Ovary (tissue), 3 donors: ENCODE results near the gene PRELID1.

ENCODE experiments used
- EP300 ChIP-seq: sonication (generic); formaldehyde crosslinking; IDR thresholded peaks from one replicate; pipeline ENCODE4 v1.6.1; 2017; ENCODE audit warnings: antibody characterized with exemption
- POLR2A ChIP-seq: fragments of 450-650 bp; IDR thresholded peaks from one replicate; pipeline ENCODE4 v1.6.1; 2017; ENCODE audit warnings: antibody characterized with exemption, mild to moderate bottlenecking, moderate library complexity
- TF ChIP-seq, protein P1 (sequence below), 3 donors: fragments of 450-650 bp in 2 of 3; fragments of 200-600 bp in 1 of 3; IDR thresholded peaks; one replicate each; pipeline versions ENCODE4 v1.5.1 to v1.8.0; 2016 to 2022; ENCODE audit warnings: antibody characterized with exemption in 3 of 3, mild to moderate bottlenecking in 1 of 3
- donor health status: DM: no; HTN: no; CAD: no.

DNA sequence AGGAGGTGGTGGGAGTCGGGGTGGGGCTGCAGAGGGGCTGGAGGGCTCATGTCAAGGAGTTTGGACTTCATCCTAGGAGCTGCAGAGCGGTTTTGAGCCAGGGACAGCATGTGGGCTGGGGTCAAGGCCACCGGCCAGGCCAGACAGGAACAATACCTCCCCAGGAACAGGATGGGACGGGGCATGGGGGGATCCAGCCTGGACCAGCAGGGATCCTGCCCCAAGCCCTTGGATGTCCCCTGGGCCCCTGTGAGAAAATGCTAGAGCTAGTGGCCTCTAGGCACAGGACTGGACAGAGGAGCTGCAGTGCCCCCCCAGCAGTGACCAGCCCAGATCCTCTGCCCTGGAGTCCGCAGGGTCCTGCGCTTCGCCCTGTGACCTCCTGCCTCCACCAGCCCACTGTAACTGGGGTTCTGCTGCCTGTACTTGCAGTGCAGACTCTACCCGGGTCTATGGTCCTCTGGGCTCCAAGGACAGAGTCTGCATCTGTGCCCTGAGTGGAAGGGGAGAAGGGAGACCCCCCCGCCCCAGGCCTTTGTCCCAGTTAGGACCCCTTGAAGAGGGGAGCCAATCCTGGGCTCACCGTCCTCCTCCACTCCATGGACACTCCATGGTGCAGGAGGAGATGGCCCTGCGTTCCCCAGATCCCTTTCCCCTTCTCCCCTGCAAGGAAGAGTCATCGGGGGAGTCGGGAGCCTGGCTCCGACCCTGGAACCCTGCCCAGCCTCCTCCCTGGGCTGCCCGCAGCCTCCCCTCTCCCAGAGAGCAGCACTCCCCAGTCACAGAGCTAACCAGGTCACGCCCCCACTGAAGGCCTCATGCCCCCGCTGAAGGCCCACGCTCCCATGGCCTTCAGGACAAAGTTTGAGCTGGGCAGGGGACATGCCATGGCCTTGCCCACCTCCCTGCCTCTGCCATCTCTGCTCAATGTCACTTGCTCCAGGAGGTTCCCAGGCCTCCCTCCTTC, 11.1 kb downstream of the PRELID1 start:
- TF ChIP-seq, protein P1, sequence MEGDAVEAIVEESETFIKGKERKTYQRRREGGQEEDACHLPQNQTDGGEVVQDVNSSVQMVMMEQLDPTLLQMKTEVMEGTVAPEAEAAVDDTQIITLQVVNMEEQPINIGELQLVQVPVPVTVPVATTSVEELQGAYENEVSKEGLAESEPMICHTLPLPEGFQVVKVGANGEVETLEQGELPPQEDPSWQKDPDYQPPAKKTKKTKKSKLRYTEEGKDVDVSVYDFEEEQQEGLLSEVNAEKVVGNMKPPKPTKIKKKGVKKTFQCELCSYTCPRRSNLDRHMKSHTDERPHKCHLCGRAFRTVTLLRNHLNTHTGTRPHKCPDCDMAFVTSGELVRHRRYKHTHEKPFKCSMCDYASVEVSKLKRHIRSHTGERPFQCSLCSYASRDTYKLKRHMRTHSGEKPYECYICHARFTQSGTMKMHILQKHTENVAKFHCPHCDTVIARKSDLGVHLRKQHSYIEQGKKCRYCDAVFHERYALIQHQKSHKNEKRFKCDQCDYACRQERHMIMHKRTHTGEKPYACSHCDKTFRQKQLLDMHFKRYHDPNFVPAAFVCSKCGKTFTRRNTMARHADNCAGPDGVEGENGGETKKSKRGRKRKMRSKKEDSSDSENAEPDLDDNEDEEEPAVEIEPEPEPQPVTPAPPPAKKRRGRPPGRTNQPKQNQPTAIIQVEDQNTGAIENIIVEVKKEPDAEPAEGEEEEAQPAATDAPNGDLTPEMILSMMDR (IDR thresholded peaks at IDR 0.05): no peak
- no peak for TF ChIP-seq POLR2A
- TF ChIP-seq EP300: no peak
